Measurements from ENCODE around the gene RSKR. TPM values are rescaled to one million over a fixed set of nuclear protein-coding genes. Genes with fewer than 3 reads are reported as not detected.
A peak's percentile ranks its signal among the peaks of the same experiment; 100 is the strongest.

The RSKR gene
- total RNA-seq, 1 donor from 2014 or later, result 26.8 TPM

DNA sequence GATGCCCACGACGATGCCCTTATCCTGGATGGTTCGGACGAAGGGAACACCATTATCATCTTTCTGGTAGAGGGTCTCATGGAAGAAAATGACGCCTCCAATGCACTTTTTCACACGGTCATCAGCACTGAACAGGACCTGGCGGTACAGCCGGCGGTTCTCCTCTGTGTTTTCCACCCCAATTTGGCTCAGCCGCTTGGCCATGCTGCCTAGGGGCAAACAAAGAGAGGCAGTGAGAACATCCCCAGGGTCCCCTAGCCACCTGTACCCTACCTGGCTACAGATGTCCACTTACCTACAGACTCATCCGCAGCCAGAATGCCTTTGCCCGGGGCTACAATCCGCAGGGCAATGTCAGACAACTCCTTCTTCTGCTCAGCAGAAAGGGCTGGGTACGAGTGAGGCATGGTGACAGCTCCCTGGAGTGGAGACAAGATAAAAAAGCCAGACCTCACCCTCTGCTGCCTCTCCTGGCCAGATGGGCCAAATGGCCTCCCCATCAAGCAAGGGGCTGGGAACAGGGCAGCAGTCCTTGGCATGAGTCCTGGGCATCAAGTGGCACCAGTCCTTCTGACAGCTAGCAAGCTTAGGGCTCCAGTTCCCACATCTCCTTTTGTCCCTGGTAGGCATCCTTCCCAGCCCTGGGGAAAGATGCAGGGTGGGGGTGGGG lies 38.7 kb downstream of the RSKR start:
- H3K36me3 Mint-ChIP-seq (ENCODE audit: low read depth), result peaks cover 10% of the 10 kb centered on the region
- ATAC-seq (ENCODE audit: low read depth) (no peak), DNase-seq (no peak)
- H3K4me1 Mint-ChIP-seq, result peaks cover 37% of the 10 kb centered on the region
- H3K27ac Mint-ChIP-seq, result no peak overlapping the region
- TF ChIP-seq, protein P1, sequence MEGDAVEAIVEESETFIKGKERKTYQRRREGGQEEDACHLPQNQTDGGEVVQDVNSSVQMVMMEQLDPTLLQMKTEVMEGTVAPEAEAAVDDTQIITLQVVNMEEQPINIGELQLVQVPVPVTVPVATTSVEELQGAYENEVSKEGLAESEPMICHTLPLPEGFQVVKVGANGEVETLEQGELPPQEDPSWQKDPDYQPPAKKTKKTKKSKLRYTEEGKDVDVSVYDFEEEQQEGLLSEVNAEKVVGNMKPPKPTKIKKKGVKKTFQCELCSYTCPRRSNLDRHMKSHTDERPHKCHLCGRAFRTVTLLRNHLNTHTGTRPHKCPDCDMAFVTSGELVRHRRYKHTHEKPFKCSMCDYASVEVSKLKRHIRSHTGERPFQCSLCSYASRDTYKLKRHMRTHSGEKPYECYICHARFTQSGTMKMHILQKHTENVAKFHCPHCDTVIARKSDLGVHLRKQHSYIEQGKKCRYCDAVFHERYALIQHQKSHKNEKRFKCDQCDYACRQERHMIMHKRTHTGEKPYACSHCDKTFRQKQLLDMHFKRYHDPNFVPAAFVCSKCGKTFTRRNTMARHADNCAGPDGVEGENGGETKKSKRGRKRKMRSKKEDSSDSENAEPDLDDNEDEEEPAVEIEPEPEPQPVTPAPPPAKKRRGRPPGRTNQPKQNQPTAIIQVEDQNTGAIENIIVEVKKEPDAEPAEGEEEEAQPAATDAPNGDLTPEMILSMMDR (IDR thresholded peaks at IDR 0.05), result no peak
- ChIA-PET POLR2A (interaction anchor here (0.6 to 3.0 kb wide), 3 partner anchors 20 to 26 kb away, joined by 4 to 39 read pairs (median 4); partner anchors contain the start of gene SPAG5), CTCF (no interaction called here)
- no peaks in the 10 kb centered on the region for H3K27me3 Mint-ChIP-seq
- no peaks in the 10 kb centered on the region for H3K9me3 Mint-ChIP-seq
- intact Hi-C loops (cut with micrococcal nuclease), result no loop called here
- no peak overlapping the region for H3K4me3 Mint-ChIP-seq

DNA sequence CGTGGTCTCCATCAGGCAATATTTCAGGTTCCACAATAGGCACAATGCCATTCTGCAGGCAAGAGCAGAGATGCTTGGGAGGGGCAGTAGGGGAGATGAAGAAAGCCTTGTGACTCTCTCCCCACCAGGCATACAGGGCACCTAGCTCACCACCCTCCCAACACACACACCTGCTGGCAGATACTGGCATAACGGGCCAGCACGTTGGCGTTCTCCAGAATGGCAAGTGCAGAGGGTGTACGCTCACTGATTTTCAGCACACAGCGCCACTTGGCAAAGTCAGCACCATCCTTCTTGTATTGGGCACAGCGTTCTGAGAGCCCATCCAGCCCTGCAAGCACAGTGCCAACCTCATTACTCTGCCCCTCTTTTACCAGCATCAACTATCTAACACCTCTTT lies 39.5 kb downstream of the RSKR start:
- Mint-ChIP-seq H3K27ac (peak overlapping the region; percentile 31), H3K4me3 (no peak overlapping the region), H3K9me3 (no peaks in the 10 kb centered on the region), H3K36me3 (ENCODE audit: low read depth) (peaks cover 15% of the 10 kb centered on the region), H3K27me3 (no peaks in the 10 kb centered on the region), H3K4me1 (peaks cover 44% of the 10 kb centered on the region)
- ChIA-PET CTCF (no interaction called here), POLR2A (no interaction called here)
- DNase-seq (no peak), ATAC-seq (ENCODE audit: low read depth) (no peak)
- TF ChIP-seq, protein P1 (IDR thresholded peaks at IDR 0.05), result no peak
- intact Hi-C loops (cut with micrococcal nuclease), result loop anchor here (5.0 kb wide), 1 partner anchor 38 kb away; the partner anchor contains the start of gene RSKR

DNA sequence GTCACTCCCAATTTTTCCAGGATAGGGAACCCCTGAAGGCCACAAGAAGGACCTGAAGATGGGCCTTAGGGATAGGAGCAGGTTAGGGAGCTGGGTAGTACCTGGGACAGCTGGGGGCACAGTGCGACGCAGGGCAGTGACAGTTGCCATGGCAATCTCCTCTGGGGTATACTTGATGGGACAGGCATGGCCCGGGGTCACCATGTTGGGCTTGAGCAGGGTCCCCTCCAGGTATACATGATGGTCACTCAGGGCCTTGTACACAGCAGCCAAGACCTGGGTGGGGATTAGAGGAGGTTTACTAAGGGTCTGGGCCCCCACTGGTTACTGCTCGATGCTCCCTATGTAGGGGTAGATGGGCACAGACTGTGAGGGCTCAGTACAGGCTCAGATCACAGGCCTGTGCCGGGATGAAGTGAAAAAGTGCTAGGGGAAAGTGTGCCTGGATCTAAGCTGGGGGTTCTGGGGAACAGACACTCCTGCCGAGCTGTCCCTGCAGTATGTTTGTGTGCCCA lies 40.0 kb downstream of the RSKR start:
- POLR2A ChIA-PET, result no interaction called here
- DNase-seq, result no peak
- Mint-ChIP-seq H3K36me3 (ENCODE audit: low read depth) (peaks cover 16% of the 10 kb centered on the region), H3K27ac (no peak overlapping the region), H3K4me1 (peaks cover 49% of the 10 kb centered on the region), H3K4me3 (no peak overlapping the region), H3K27me3 (no peaks in the 10 kb centered on the region), H3K9me3 (no peaks in the 10 kb centered on the region)
- ATAC-seq (ENCODE audit: low read depth), result no peak
- TF ChIP-seq, protein P1 (IDR thresholded peaks at IDR 0.05), result no peak
- CTCF ChIA-PET, result no interaction called here
- intact Hi-C loops (cut with micrococcal nuclease), result loop anchor here (5.0 kb wide), 1 partner anchor 38 kb away; the partner anchor contains the start of gene RSKR

DNA sequence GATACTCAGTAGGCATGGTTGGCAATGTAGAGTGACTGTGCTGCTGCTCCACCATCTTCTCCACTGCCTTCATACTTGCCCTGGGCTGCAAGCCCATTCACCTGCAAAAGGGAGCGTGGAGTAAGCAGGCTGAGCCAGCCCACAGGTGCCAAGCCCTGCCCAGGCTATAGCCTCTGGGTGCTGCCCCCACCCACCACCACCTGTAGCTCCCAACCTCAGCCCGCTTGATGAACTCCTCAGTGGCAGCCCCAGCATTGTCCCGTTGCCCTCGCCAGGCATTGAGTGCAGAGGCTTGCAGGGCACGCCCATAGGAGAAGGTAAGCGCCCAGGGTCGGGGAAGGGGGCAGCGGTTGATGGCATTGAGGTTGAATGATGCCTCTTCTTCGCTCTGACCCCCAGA lies 40.5 kb downstream of the RSKR start:
- H3K4me3 Mint-ChIP-seq, result no peak overlapping the region

DNA sequence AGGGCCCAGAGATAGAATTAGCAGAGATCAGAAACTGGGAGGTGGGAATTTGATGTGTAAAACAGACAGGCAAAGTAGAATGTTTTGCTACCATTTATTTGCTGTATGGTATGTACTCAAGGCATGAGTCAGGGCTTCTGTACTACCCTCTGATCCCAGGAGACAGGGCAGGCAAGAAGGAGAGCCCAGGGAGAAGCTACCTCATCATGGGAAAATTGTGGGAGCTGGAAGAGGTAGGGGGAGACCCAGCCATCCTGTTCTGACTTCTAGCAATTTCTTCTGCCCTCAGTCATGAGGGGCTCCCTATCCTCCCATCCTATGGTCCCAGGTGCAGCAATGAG lies 41.0 kb downstream of the RSKR start:
- Mint-ChIP-seq H3K27ac (no peak overlapping the region), H3K36me3 (ENCODE audit: low read depth) (peaks cover 21% of the 10 kb centered on the region), H3K4me1 (peaks cover 58% of the 10 kb centered on the region), H3K27me3 (no peaks in the 10 kb centered on the region), H3K4me3 (no peak overlapping the region), H3K9me3 (no peaks in the 10 kb centered on the region)
- TF ChIP-seq, protein P1 (IDR thresholded peaks at IDR 0.05), result no peak
- no peak for DNase-seq
- intact Hi-C loops (cut with micrococcal nuclease), result loop anchor here (5.0 kb wide), 1 partner anchor 39 kb away; the partner anchor contains the start of gene RSKR
- POLR2A ChIA-PET, result interaction anchor here (0.5 to 5.9 kb wide), 2 partner anchors 26 to 1091 kb away, joined by 3 to 51 read pairs; partner anchors contain the start of gene SPAG5
- ATAC-seq (ENCODE audit: low read depth), result no peak
- CTCF ChIA-PET, result interaction anchor here (1.1 kb wide), 1 partner anchor 33 kb away, joined by 3 read pairs; no protein-coding TSS in a partner anchor

More for the DNA sequence above, 40.5 kb downstream of the RSKR start:
- intact Hi-C loops (cut with micrococcal nuclease), result loop anchor here (5.0 kb wide), 1 partner anchor 39 kb away; the partner anchor contains the start of gene RSKR
- no peak for DNase-seq
- CTCF ChIA-PET, result no interaction called here
- ATAC-seq (ENCODE audit: low read depth), result no peak
- H3K36me3 Mint-ChIP-seq (ENCODE audit: low read depth), result peaks cover 18% of the 10 kb centered on the region
- no peak overlapping the region for H3K27ac Mint-ChIP-seq
- peaks cover 53% of the 10 kb centered on the region for H3K4me1 Mint-ChIP-seq
- no peaks in the 10 kb centered on the region for H3K9me3 Mint-ChIP-seq
- TF ChIP-seq, protein P1 (IDR thresholded peaks at IDR 0.05), result no peak
- H3K27me3 Mint-ChIP-seq, result no peaks in the 10 kb centered on the region
- POLR2A ChIA-PET, result interaction anchor here (5.9 kb wide), 1 partner anchor 25 kb away, joined by 51 read pairs; the partner anchor contains the start of gene SPAG5

Data from activated B cell treated with CpG ODN at 0.5 μM for 24 hours (primary cell).